ENCODE results near the gene POLDIP3.
"Not testable (repeated sequence)": the region's sequence is repeated elsewhere in the genome, so short reads cannot be mapped to it uniquely, and the experiment has no call there.

Gene POLDIP3

DNA sequence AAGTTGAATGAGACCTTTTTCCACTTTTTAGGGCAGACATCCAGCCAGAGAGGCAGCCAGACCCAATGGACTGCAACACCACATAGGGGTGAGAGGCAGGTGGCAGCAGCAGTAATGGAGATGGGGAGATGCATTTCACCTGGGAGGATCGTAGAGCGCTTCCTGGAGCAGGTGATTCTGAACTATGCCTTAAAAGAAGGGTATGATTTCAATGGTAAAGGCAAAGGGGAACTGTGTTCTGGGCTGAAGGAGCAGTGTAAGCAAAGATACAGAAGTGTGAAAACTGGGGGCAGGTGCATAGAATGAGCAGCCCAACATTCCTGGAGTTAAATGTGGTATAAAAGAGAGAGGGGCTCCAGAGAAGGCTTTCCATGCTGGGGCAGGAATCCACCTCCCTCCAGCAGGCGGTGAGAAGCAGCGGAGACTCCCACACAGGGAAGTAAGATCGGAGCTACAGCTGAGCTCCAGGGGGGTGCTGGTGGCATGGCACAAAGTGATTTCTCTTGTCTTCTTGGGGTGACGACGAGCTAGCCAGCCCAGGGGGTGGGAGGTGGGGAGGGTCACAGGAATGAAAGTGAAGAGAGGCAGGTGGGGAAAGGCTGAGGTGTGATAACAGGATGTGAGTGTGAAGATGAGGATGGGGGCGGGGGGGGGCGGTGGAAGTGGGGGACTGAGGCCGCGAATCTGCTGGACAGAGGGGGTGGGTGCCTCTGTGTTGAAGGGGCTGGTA lies 65.2 kb downstream of the POLDIP3 start:
- no peak for DNase-seq

DNA sequence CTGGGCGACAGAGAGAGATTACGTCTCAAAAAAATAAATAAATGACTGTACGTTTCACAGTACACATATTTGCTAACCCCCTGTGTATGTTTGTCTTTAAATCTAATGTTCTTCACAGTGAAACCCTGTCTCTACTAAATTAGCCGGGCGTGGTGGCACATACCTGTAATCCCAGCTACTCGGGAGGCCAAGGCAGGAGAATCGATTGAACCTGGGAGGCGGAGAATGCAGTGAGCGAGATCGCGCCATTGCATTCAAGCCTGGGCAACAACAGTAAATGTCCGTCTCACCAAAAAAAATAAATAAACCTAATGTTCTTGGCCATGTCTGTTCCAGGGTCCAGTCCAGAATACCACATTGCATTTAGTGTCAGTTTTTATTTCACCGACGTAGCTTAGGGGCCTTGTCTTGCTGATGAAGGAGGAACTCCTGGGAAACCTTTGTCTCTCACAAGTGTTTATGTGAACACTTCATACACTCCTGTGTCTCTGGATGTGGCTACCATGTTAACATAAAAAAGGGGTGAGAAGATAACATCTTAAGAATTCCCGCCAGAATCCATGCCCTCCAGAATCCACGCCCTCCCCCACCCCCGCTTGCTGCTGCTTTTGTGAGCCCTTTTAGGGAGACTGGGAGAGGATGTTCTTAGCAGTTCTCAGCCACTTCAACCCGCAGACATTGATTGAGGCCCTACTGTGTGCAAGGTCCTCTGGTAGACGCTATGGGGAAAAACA lies 65.9 kb downstream of the POLDIP3 start:
- no peak for DNase-seq

DNA sequence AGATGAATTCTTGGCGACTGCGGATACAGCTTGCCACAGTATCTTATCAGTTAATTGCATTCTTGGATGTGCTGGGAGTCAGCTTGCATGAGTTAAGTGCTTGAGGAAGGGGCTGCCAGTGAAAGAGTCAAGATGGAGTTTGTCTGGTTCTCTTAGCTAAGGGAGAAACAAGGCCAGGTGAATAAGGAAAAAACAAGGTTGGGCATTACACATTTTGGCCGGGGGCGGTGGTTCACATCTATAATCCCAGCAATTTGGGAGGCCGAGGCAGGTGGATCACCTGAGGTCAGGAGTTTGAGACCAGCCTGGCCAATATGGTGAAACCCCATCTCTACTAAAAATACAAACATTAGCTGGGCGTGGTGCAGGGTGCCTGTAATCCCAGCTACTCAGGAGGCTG lies 66.6 kb downstream of the POLDIP3 start:
- not testable (repeated sequence) for DNase-seq

DNA sequence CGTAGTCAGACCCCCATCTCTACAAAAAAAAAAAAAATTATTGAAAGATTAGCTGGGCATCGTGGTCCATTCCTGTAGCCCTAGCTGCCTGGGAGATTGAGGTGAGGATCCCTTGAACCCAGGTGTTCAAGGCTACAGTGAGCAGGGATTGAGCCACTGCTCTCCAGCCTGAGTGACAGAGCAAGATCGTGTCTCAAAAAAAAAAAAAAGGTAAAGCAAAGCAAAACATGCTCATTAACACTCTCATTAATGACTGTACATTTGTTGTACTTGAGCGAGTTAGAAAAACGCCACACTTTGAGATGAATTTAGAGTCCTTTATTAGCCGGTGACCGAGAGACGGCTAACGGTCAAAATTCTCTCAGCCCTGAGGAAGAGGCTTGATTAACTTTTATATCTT lies 67.1 kb downstream of the POLDIP3 start:
- no peak for DNase-seq

DNA sequence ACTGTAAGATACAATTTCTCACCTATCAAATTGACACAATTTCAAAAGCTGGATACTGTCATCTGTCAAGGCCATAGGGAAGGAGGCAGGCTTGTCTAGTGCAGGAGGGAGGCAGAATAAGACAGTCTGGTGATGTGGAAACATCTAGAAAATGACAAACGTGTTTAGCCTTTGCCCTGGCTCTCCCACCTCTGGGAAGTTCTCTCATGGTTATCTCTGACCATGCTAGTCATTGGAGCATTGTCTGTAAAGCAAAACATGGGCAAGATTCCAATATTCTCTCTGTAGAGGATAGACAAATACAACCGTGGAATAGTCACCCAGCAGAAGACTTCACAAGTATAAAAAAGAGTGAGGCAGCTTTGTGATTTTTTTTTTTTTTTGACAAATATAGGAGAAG lies 70.0 kb downstream of the POLDIP3 start:
- no peak for DNase-seq

DNA sequence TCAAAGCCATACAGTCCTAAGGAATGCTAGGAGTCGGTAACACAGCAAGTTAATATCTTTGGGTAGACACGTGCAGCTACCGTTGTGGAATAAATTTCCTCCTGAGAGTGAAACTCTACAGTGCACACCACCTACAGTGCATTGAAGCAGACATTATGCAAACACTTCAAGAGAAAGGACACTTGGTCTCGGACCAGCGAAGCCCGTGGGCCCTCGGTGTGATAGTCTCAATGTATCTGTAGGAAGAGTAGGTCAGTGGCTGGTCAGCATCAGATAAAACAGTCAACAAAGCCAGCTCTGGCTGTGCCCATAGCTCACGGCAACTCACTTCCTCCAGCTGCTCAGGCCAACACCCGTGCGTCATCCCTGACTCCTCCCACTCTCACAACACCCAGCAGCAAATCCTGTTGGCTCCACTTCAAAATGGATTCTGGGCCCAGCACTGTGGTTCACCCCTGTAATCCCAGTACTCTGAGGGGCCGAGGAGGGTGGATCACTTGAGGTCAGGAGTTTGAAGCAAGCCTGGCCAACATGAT lies 75.4 kb downstream of the POLDIP3 start:
- DNase-seq, result not testable (repeated sequence)

DNA sequence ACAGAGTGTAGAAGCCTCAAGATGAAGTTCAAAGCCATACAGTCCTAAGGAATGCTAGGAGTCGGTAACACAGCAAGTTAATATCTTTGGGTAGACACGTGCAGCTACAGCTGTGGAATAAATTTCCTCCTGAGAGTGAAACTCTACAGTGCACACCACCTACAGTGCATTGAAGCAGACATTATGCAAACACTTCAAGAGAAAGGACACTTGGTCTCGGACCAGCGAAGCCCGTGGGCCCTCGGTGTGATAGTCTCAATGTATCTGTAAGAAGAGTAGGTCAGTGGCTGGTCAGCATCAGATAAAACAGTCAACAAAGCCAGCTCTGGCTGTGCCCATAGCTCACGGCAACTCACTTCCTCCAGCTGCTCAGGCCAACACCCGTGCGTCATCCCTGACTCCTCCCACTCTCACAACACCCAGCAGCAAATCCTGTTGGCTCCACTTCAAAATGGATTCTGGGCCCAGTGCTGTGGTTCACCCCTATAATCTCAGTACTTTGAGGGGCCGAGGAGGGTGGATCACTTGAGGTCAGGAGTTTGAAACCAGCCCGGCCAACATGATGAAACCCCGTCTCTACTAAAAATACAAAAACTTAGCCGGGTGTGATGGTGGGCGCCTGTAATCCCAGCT lies 77.4 kb downstream of the POLDIP3 start:
- not testable (repeated sequence) for DNase-seq

DNA sequence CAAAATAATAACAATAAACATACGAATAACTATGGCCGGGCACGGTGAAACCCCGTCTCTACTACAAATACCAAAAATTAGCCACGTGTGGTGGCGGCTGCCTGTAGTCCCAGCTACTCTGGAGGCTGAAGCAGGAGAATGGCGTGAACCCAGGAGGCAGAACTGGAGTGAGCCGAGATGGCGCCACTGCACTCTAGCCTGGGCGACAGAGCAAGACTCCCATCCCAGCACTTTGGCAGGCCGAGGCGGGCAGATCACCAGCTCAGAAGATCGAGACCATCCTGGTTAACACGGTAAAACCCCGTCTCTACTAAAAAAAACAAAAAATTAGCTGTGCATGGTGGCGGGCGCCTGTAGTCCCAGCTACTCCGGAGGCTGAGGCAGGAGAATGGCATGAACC lies 78.0 kb downstream of the POLDIP3 start:
- not testable (repeated sequence) for DNase-seq

DNA sequence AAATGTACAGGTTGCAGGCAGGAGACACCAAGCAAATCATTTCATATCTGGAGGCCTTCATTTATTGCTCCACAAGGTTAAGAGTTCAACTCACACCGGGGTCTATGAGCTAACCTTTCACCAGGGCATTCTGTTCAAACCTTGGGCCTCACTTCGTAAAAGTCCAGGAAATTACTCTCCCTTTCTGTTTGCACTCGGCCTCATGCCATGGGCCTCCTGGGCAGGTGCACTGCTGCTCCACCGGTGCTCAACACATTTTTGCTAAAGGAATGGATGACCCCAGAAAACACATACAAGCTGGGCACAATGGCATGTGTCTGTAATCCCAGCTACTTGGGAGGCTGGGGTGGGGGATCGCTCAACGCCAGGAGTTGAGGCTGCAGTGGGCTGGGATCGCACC lies 78.5 kb downstream of the POLDIP3 start:
- no peak for DNase-seq

DNA sequence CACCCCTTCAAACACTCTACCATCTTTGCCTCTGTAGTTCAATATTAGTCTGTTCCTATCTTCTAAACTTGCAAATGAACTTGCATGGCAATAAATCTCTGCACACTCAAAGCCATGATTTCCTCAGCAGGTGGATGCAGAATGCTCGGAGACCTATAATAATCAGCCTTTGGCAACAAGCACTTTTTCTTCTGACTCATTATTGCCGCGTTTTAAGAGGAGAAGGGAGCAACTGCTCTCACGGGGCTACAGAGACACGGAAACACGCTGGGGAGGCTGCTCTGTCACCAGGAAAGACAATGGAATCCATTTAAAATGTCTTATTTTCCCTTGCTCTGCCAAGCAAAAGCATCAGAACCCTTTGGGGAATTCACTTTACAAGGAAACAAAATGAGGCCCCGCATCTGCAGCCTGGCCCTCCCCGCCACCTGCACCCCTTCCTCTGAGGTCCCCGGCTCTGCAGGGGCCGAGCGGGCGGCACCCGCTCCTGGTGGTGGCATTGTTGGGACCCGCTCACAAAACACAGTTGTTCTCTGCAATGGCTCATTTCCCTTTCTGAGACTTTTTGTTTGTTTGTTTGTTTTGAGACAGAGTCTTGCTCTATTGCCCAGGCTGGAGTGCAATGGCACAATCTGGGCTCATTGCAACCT lies 79.5 kb downstream of the POLDIP3 start:
- DNase-seq, result not testable (repeated sequence)
